Neural cell (in vitro differentiated cells): Measurements from ENCODE around the gene LEUTX. TPM values are rescaled to one million over a fixed set of nuclear protein-coding genes. Genes with fewer than 3 reads are reported as not detected.

ENCODE experiments used
- H2AFZ ChIP-seq: fragments of 200-600, 300-800 bp; sonication (generic), shearing (Covaris generic); 2 replicates; pipeline ENCODE4 v1.6.0; 2014; ENCODE audit warnings: low read depth, mild to moderate bottlenecking, antibody characterized with exemption, low read length, moderate library complexity
- H3F3A ChIP-seq: fragments of 200-600 bp; shearing (Covaris generic); 2 replicates; pipeline ENCODE4 v1.6.1; 2016; ENCODE audit warnings: mild to moderate bottlenecking, moderate library complexity, mixed read lengths, antibody characterized with exemption, low read length; ENCODE audit not compliant: insufficient read depth, poor library complexity, severe bottlenecking
- H3K27ac ChIP-seq: fragments of 200-600, 300-800 bp; sonication (generic), shearing (Covaris generic); 2 replicates; pipeline ENCODE4 v1.5.1; 2014; ENCODE audit warnings: mild to moderate bottlenecking, low read length, moderate library complexity
- H3K27me3 ChIP-seq: fragments of 300-800, 200-600 bp; sonication (generic), shearing (Covaris generic); 2 replicates; pipeline ENCODE4 v1.6.0; 2014; ENCODE audit warnings: mild to moderate bottlenecking, low read depth, low read length, moderate library complexity; ENCODE audit not compliant: insufficient read depth
- H3K36me3 ChIP-seq: fragments of 300-800, 200-600 bp; sonication (generic), shearing (Covaris generic); 2 replicates; pipeline ENCODE4 v1.5.1; 2014; ENCODE audit warnings: mild to moderate bottlenecking, antibody characterized with exemption, low read length, moderate library complexity; ENCODE audit not compliant: insufficient read depth
- H3K4me2 ChIP-seq: fragments of 300-800, 200-600 bp; sonication (generic), shearing (Covaris generic); 2 replicates; pipeline ENCODE4 v1.6.0; 2014; ENCODE audit warnings: mild to moderate bottlenecking, low read length
- H3K4me3 ChIP-seq: fragments of 300-800, 200-600 bp; sonication (generic), shearing (Covaris generic); 2 replicates; pipeline ENCODE4 v1.5.1; 2014; ENCODE audit warnings: mild to moderate bottlenecking, low read length, moderate library complexity
- H3K79me2 ChIP-seq: fragments of 200-600 bp; shearing (Covaris generic); replicated peaks from 2 replicates; pipeline ENCODE4 v1.6.0; 2014; ENCODE audit warnings: mild to moderate bottlenecking, low read length, moderate library complexity; ENCODE audit not compliant: insufficient read depth
- H3K9ac ChIP-seq: fragments of 300-800, 200-600 bp; sonication (generic), shearing (Covaris generic); 2 replicates; pipeline ENCODE4 v1.6.1; 2016; ENCODE audit warnings: mild to moderate bottlenecking, low read length, mixed read lengths
- H3K9me2 ChIP-seq: fragments of 200-600 bp; shearing (Covaris generic); 2 replicates; pipeline ENCODE4 v1.6.1; 2016; ENCODE audit warnings: mild to moderate bottlenecking, low read length, mixed read lengths; ENCODE audit not compliant: insufficient read depth
- H3K9me3 ChIP-seq: fragments of 200-600, 300-800 bp; sonication (generic), shearing (Covaris generic); 2 replicates; pipeline ENCODE4 v1.6.1; 2016; ENCODE audit warnings: mild to moderate bottlenecking, mixed run types, low read length, moderate library complexity, mixed read lengths
- H4K20me1 ChIP-seq: fragments of 200-600 bp; shearing (Covaris generic); 2 replicates; pipeline ENCODE4 v1.6.1; 2016; ENCODE audit warnings: mild to moderate bottlenecking, mixed run types; ENCODE audit not compliant: insufficient read depth
- CTCF ChIP-seq: fragments of 450-650 bp; IDR thresholded peaks from 2 replicates; pipeline ENCODE4 v1.5.1; 2014; ENCODE audit warnings: antibody characterized with exemption, mild to moderate bottlenecking, moderate library complexity; ENCODE audit not compliant: poor library complexity, severe bottlenecking
- EP300 ChIP-seq: fragments of 450-650 bp; conservative IDR thresholded peaks from 2 replicates; pipeline ENCODE4 v1.6.1; 2014; ENCODE audit warnings: antibody characterized with exemption, mild to moderate bottlenecking, moderate library complexity; ENCODE audit not compliant: poor library complexity, severe bottlenecking
- EZH2 ChIP-seq: fragments of 200-600, 300-800 bp; shearing (Covaris generic), sonication (generic); IDR thresholded peaks from 2 replicates; pipeline ENCODE4 v1.6.1; 2014; ENCODE audit warnings: antibody characterized with exemption, low read length, borderline replicate concordance, mild to moderate bottlenecking; ENCODE audit not compliant: insufficient read depth, poor library complexity, severe bottlenecking
- MXI1 ChIP-seq: fragments of 450-650 bp; conservative IDR thresholded peaks from 2 replicates; pipeline ENCODE4 v1.6.1; 2014; ENCODE audit warnings: antibody characterized with exemption, mild to moderate bottlenecking; ENCODE audit not compliant: poor library complexity, severe bottlenecking
- POLR2AphosphoS5 ChIP-seq: IDR thresholded peaks from 2 replicates; pipeline ENCODE4 v1.6.1; 2012
- RAD21 ChIP-seq: fragments of 450-650 bp; conservative IDR thresholded peaks from 2 replicates; pipeline ENCODE4 v1.6.1; 2014; ENCODE audit warnings: antibody characterized with exemption, mild to moderate bottlenecking, moderate library complexity
- REST ChIP-seq: IDR thresholded peaks from 2 replicates; pipeline ENCODE4 v1.6.1; 2012; ENCODE audit warnings: borderline replicate concordance
- SMC3 ChIP-seq: fragments of 450-650 bp; conservative IDR thresholded peaks from 2 replicates; pipeline ENCODE4 v1.6.1; 2014; ENCODE audit warnings: antibody characterized with exemption, mild to moderate bottlenecking, moderate library complexity; ENCODE audit not compliant: poor library complexity
- TAF1 ChIP-seq: IDR thresholded peaks from 2 replicates; pipeline ENCODE4 v1.6.1; 2012; ENCODE audit warnings: low read depth
- polyA plus RNA-seq: library from polyadenylated mRNA; depleted of rRNA; stranded (reverse); fragments of >200 nt; gene quantifications from 2 replicates; pipeline ENCODE4 v1.2.3, GENCODE V29; 2014

The LEUTX gene
- polyA plus RNA-seq, 1 donor from 2014 or later, result not detected

- Histone ChIP-seq H3F3A (no peaks in the 10 kb centered on the region), H3K79me2 (no peaks in the 10 kb centered on the region), H2AFZ (no peak overlapping the region), H3K27ac (no peak overlapping the region), H3K27me3 (no peaks in the 10 kb centered on the region), H4K20me1 (no peaks in the 10 kb centered on the region), H3K9me3 (no peaks in the 10 kb centered on the region), H3K36me3 (no peaks in the 10 kb centered on the region), H3K9me2 (no peaks in the 10 kb centered on the region), H3K9ac (no peak overlapping the region), H3K4me3 (no peak overlapping the region), H3K4me2 (no peak overlapping the region)
- TF ChIP-seq RAD21 (no peak), EZH2 (no peak), SMC3 (no peak), POLR2AphosphoS5 (no peak), EP300 (no peak), TAF1 (no peak), MXI1 (no peak), CTCF (no peak), REST (no peak)
Measured at GRCh38 chr19:39768786-39769185, 9.9 kb upstream of the LEUTX start.

- Histone ChIP-seq H3K9me2 (no peaks in the 10 kb centered on the region), H3K9me3 (no peaks in the 10 kb centered on the region), H3F3A (no peaks in the 10 kb centered on the region), H3K79me2 (no peaks in the 10 kb centered on the region), H3K36me3 (no peaks in the 10 kb centered on the region), H2AFZ (no peak overlapping the region), H4K20me1 (no peaks in the 10 kb centered on the region), H3K4me3 (no peak overlapping the region), H3K9ac (no peak overlapping the region), H3K27ac (no peak overlapping the region), H3K4me2 (no peak overlapping the region), H3K27me3 (no peaks in the 10 kb centered on the region)
- TF ChIP-seq EP300, result no peak
Measured at GRCh38 chr19:39780894-39781293, 2.2 kb downstream of the LEUTX start.

GRCh38 chr19:39788244-39788643 lies 9.6 kb downstream of the LEUTX start:
- TF ChIP-seq REST (no peak), RAD21 (no peak), CTCF (no peak), MXI1 (no peak), TAF1 (no peak), SMC3 (no peak), POLR2AphosphoS5 (no peak), EZH2 (no peak), EP300 (no peak)
- Histone ChIP-seq H4K20me1 (no peaks in the 10 kb centered on the region), H2AFZ (no peak overlapping the region), H3K4me2 (no peak overlapping the region), H3K9me2 (no peaks in the 10 kb centered on the region), H3K9me3 (peaks cover 4% of the 10 kb centered on the region), H3K27me3 (no peaks in the 10 kb centered on the region), H3K79me2 (no peaks in the 10 kb centered on the region), H3K9ac (no peak overlapping the region), H3K27ac (no peak overlapping the region), H3K4me3 (no peak overlapping the region), H3K36me3 (no peaks in the 10 kb centered on the region), H3F3A (no peaks in the 10 kb centered on the region)
